ENCODE results near the gene CAVIN3.

The CAVIN3 gene

DNA sequence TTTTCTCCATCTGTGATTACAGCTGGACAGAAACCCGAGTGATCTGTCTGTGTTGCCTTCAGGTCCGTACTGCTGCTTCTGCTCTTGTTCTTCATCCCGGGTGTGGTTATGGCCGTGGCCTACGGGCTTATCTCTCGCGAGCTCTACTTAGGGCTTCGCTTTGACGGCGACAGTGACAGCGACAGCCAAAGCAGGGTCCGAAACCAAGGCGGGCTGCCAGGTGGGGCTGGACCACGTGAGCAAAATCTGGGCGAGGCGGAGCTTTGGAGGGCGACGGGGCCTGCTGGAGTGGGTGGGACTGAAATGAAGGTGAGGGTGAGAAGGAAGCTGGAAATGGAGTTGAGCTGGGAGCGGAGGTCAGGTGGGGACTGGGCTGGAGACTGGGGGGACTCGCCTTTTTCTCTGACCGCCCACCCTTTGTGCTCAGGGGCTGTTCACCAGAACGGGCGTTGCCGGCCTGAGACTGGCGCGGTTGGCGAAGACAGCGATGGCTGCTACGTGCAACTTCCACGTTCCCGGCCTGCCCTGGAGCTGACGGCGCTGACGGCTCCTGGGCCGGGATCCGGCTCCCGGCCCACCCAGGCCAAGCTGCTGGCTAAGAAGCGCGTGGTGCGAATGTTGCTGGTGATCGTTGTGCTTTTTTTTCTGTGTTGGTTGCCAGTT lies 49.6 kb downstream of the CAVIN3 start:
- DNase-seq (ENCODE audit: low read depth): no peak

DNA sequence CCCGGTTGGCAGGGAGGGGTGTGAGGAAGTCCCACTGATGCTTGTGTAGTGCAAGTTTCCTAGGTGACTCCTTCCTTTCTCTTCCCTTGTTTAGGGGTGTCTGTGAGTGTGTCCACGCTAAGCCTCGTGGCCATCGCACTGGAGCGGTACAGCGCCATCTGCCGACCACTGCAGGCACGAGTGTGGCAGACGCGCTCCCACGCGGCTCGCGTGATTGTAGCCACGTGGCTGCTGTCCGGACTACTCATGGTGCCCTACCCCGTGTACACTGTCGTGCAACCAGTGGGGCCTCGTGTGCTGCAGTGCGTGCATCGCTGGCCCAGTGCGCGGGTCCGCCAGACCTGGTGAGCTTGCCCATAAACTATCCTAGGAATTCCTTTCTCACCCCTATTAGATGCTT lies 50.3 kb downstream of the CAVIN3 start:
- no peak for DNase-seq (ENCODE audit: low read depth)

Measured in fibroblast of the conjunctiva (primary cell).